Measurements from ENCODE around the gene SCYGR1. TPM values are rescaled to one million over a fixed set of nuclear protein-coding genes. Genes with fewer than 3 reads are reported as not detected.

The SCYGR1 gene
- total RNA-seq, 2 donors from 2014 or later, result not detected

DNA sequence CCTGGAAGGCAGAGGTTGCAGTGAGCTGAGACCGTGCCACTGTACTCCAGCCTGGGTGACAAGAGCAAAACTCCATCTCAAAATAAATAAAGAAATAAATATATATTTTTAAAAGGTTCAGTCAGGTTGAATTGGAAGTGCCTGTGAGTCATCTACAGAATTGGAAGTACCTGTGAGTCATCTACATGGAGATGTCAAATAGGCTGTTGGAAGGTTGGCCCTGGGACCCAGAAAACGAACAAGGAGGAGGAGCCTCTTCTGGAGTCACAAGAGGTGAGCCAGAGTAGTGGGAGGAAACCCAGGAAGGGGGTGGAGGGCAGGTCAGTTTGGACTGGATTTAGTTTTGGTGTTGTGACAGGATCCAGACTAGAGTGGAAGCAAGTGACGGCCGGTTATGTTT is 15.2 kb upstream of the SCYGR1 start:
- intact Hi-C loops (cut with DNase I), result no loop called here
- no peak overlapping the region for H3K4me3 ChIP-seq
- 60% methylated on average over 4 of the region's 4 CpGs for WGBS
- H3K4me1 ChIP-seq (replicated peaks), result no peaks in the 10 kb centered on the region
- no peaks in the 10 kb centered on the region for H3K27me3 ChIP-seq (replicated peaks; ENCODE audit: insufficient read depth)
- H3K36me3 ChIP-seq, result no peaks in the 10 kb centered on the region
- TF ChIP-seq POLR2AphosphoS5 (IDR thresholded peaks at IDR 0.05), result no peak
- TF ChIP-seq, protein P1, sequence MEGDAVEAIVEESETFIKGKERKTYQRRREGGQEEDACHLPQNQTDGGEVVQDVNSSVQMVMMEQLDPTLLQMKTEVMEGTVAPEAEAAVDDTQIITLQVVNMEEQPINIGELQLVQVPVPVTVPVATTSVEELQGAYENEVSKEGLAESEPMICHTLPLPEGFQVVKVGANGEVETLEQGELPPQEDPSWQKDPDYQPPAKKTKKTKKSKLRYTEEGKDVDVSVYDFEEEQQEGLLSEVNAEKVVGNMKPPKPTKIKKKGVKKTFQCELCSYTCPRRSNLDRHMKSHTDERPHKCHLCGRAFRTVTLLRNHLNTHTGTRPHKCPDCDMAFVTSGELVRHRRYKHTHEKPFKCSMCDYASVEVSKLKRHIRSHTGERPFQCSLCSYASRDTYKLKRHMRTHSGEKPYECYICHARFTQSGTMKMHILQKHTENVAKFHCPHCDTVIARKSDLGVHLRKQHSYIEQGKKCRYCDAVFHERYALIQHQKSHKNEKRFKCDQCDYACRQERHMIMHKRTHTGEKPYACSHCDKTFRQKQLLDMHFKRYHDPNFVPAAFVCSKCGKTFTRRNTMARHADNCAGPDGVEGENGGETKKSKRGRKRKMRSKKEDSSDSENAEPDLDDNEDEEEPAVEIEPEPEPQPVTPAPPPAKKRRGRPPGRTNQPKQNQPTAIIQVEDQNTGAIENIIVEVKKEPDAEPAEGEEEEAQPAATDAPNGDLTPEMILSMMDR (IDR thresholded peaks at IDR 0.05), result no peak
- DNase-seq (ENCODE audit: low spot score), result no peak
- no peaks in the 10 kb centered on the region for H3K9me3 ChIP-seq
- H3K27ac ChIP-seq, result no peak overlapping the region

DNA sequence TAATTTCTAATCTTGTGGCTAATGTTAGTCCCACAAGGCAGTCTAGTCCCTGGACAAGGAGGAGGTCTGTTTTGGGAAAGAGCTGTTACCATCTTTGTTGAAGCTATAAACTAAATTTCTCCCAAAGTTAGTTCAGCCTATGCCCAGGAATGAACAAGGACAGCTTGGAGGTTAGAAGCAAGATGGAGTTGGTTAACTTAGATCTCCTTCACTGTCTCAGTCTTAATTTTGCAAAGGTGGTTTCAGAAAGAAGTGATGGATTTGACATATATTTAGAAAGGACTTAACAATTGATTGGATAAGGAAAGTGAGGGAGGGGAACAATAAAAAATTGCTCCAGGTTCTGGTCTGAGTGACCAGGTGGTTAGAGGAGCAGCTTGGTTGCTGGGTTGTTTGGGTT is 14.6 kb upstream of the SCYGR1 start:
- Histone ChIP-seq H3K4me3 (no peak overlapping the region), H3K27ac (no peak overlapping the region), H3K27me3 (replicated peaks; ENCODE audit: insufficient read depth) (no peaks in the 10 kb centered on the region), H3K36me3 (no peaks in the 10 kb centered on the region), H3K9me3 (no peaks in the 10 kb centered on the region), H3K4me1 (replicated peaks) (no peaks in the 10 kb centered on the region)
- intact Hi-C loops (cut with DNase I), result no loop called here
- TF ChIP-seq POLR2A (IDR thresholded peaks at IDR 0.05) (no peak), POLR2AphosphoS5 (IDR thresholded peaks at IDR 0.05) (no peak)
- TF ChIP-seq, protein P1 (IDR thresholded peaks at IDR 0.05), result no peak
- DNase-seq (ENCODE audit: low spot score), result no peak

DNA sequence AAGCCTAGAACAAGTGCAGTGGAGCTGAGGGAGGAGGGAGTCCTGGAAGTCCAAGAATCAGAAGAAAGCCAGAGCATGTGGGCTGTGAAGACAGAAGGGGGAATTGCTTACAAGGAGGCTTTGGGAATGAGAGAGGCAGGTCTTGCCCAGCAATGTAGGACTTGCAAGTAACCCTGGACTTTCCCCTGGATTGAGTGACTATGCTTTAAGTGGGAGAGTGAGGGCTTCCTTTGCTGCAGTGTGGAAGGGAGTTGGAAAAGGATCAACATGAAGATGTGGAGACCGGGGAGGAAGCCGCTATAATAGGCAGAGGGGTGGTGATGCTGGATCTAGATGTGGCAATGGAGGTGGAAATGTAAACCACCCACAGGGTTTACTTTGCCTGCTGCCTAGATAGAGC is 13.8 kb upstream of the SCYGR1 start:
- no peaks in the 10 kb centered on the region for H3K4me1 ChIP-seq (replicated peaks)
- intact Hi-C loops (cut with DNase I), result no loop called here
- H3K36me3 ChIP-seq, result no peaks in the 10 kb centered on the region
- no peak overlapping the region for H3K27ac ChIP-seq
- no peaks in the 10 kb centered on the region for H3K9me3 ChIP-seq
- no peak overlapping the region for H3K4me3 ChIP-seq
- TF ChIP-seq POLR2A (IDR thresholded peaks at IDR 0.05) (no peak), POLR2AphosphoS5 (IDR thresholded peaks at IDR 0.05) (no peak)
- TF ChIP-seq, protein P1 (IDR thresholded peaks at IDR 0.05), result no peak
- DNase-seq (ENCODE audit: low spot score), result no peak
- 36% methylated on average over 2 of the region's 2 CpGs for WGBS
- no peaks in the 10 kb centered on the region for H3K27me3 ChIP-seq (replicated peaks; ENCODE audit: insufficient read depth)

DNA sequence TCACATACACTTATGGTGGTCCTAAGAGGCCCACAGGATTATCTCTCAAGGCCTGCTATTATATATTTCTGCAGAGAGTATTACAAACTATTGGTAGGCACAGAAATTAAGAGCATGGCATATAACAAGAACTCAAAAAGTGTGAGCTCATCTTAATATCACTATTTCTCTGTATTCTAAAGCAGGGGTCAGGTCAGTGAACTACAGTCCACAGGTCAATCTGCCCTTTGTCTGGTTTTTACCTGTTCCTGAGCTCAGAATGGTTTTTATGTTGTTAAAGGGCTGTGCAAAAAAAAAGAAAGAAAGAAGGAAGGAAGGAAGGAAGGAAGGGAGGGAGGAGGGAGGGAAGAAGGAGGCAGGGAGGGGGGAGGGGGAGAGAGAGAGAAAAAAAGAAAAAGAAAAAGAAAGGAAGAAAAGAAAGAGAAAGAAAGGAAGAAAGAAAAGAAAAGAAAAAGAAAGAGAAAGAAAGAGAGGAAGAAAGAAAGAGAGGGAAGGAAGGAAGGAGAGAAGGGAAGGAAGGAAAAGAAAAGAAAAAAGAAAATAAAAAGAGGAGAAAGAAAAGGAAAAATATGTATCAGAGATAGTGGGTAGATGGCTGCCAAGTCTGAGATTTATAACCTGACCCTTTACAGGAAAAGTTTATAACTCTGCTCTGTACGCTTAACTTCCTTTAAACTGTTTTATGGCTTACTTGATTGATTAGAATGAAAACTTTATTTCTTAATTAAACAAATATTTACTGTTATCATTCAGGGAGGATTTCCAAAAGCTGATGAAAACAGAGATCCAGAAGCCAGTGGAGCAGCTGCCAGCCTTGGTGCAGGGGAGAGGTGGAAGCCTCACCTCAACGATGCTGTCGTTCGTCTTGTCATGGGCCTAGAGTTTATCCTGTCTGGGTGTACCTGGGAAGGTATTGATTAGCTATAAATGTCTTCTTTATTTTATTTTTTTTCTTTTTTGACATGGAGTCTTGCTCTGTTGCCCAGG is 11.2 kb upstream of the SCYGR1 start:
- Histone ChIP-seq H3K27me3 (replicated peaks; ENCODE audit: insufficient read depth) (no peaks in the 10 kb centered on the region), H3K4me3 (no peak overlapping the region), H3K27ac (no peak overlapping the region), H3K9me3 (no peaks in the 10 kb centered on the region), H3K4me1 (replicated peaks) (no peaks in the 10 kb centered on the region), H3K36me3 (no peaks in the 10 kb centered on the region)
- WGBS, result 39% methylated on average over 4 of the region's 4 CpGs
- TF ChIP-seq, protein P1 (IDR thresholded peaks at IDR 0.05), result no peak
- no peak for TF ChIP-seq POLR2A (IDR thresholded peaks at IDR 0.05)
- peak; percentile 32 for TF ChIP-seq POLR2AphosphoS5 (IDR thresholded peaks at IDR 0.05)
- DNase-seq (ENCODE audit: low spot score), result no peak
- intact Hi-C loops (cut with DNase I), result no loop called here

DNA sequence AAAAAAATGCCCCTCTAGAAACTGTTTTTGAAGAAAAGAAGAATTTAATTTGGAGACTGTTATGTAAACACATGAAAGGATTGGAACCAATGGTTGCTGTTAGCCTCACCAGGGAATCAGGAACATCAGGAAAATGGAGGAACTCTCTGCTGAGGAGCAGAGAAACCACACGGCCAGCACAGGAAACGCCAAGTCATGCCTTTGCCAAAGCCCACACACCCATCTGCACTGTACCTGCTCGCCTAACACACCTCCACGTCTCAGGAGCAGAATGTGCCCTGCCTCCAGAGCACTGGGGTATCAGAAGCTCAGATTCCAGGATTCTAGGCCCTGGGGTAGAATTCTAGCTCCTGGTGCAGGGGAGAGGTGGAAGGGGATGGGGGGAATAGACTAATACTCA is 9.8 kb upstream of the SCYGR1 start:
- H3K4me3 ChIP-seq, result no peak overlapping the region
- WGBS, result 69% methylated on average over 4 of the region's 4 CpGs
- TF ChIP-seq POLR2AphosphoS5 (IDR thresholded peaks at IDR 0.05) (no peak), POLR2A (IDR thresholded peaks at IDR 0.05) (no peak)
- TF ChIP-seq, protein P1 (IDR thresholded peaks at IDR 0.05), result no peak
- no peak overlapping the region for H3K27ac ChIP-seq
- no peak for DNase-seq (ENCODE audit: low spot score)
- intact Hi-C loops (cut with DNase I), result no loop called here
- no peaks in the 10 kb centered on the region for H3K36me3 ChIP-seq
- H3K4me1 ChIP-seq (replicated peaks), result no peaks in the 10 kb centered on the region
- H3K27me3 ChIP-seq (replicated peaks; ENCODE audit: insufficient read depth), result no peaks in the 10 kb centered on the region
- no peaks in the 10 kb centered on the region for H3K9me3 ChIP-seq

Data from prostate gland (tissue), 2 donors.